Stomach (tissue), 4 donors: ENCODE results near the gene SUCLA2.

ENCODE experiments used
- CTCF ChIP-seq, 7 experiments: fragments of 450-650 bp in 4 of 7; fragments of 200-600 bp in 3 of 7; sonication (generic) in 3 of 7; IDR thresholded peaks; one replicate each; pipeline ENCODE4 v1.5.1; 2016 to 2019; ENCODE audit warnings: antibody characterized with exemption in 7 of 7, control low read depth in 2 of 7, mild to moderate bottlenecking in 1 of 7
- EP300 ChIP-seq: sonication (generic); formaldehyde crosslinking; IDR thresholded peaks from one replicate; pipeline ENCODE4 v1.6.1; 2017; ENCODE audit warnings: antibody characterized with exemption
- POLR2A ChIP-seq, 4 donors: fragments of 450-650 bp; IDR thresholded peaks; one replicate each; pipeline ENCODE4 v1.6.1; 2016; ENCODE audit warnings: antibody characterized with exemption in 4 of 4, control low read depth in 2 of 4, mild to moderate bottlenecking in 1 of 4, moderate library complexity in 1 of 4
- POLR2AphosphoS5 ChIP-seq, 3 donors: sonication (generic); formaldehyde crosslinking; IDR thresholded peaks; one replicate each; pipeline ENCODE4 v1.6.1; 2016; ENCODE audit warnings: antibody characterized with exemption in 3 of 3

DNA sequence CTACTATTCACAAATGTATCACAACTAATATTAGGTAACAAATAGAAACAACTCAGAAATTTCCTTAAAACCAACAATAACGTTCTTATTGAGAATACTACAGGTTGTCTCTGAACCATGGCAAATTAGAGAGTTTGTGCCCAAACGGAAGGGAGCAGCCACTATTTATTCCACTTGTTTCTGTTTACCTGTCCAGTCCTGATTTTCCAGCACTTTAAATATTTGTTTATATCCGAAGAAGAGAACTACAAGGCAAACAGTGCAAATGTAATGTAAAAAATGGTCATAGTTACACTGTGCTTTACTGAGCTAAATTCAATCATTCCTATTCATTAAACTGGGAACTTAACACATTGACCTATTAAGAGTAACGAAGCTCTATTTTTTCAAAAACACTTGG is 9.2 kb downstream of the SUCLA2 start:
- TF ChIP-seq CTCF (IDR thresholded peaks at IDR 0.05) (no peak), POLR2A (IDR thresholded peaks at IDR 0.05) (no peak), EP300 (no peak), POLR2AphosphoS5 (IDR thresholded peaks at IDR 0.05) (no peak)
